ENCODE results near the gene SLC25A22.
A peak's percentile ranks its signal among the peaks of the same experiment; 100 is the strongest.

DNA sequence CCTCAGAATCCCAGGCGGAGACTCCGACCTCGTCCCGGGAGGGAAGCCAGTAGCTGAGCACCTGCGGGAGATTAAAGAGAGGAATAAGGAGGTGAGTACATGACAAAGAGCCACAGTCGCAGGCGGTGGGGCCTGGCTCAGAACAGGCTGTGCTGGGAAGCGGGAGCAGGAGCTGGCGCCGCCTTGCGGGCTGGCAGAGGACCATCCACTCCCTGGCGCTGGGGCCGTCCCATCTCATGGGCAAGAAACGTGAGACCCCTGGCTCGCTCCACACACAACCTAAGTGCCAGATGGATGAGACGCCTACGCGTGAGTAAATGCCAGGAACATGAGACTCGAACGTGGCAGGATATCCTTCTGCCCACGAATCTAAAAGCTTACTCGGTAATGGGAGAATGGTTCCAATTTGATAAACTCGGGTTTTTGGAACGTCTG lies 14.5 kb downstream of the SLC25A22 start:
- TF ChIP-seq EP300 (IDR thresholded peaks at IDR 0.05; ENCODE audit: borderline replicate concordance) = no peak
- TF ChIP-seq TEAD4 (IDR thresholded peaks at IDR 0.05) = no peak
- peak; percentile 46; the same call in 1 of the 2 replicates for TF ChIP-seq RAD21 (IDR thresholded peaks at IDR 0.05; ENCODE audit: low read depth)
- TF ChIP-seq, protein P1, sequence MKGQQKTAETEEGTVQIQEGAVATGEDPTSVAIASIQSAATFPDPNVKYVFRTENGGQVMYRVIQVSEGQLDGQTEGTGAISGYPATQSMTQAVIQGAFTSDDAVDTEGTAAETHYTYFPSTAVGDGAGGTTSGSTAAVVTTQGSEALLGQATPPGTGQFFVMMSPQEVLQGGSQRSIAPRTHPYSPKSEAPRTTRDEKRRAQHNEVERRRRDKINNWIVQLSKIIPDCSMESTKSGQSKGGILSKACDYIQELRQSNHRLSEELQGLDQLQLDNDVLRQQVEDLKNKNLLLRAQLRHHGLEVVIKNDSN (IDR thresholded peaks at IDR 0.05) = no peak
- TF ChIP-seq YY1 (IDR thresholded peaks at IDR 0.05; ENCODE audit: low read depth) = no peak
- TF ChIP-seq CREB1 (IDR thresholded peaks at IDR 0.05; ENCODE audit: low read depth) = no peak
- TF ChIP-seq, protein P2, sequence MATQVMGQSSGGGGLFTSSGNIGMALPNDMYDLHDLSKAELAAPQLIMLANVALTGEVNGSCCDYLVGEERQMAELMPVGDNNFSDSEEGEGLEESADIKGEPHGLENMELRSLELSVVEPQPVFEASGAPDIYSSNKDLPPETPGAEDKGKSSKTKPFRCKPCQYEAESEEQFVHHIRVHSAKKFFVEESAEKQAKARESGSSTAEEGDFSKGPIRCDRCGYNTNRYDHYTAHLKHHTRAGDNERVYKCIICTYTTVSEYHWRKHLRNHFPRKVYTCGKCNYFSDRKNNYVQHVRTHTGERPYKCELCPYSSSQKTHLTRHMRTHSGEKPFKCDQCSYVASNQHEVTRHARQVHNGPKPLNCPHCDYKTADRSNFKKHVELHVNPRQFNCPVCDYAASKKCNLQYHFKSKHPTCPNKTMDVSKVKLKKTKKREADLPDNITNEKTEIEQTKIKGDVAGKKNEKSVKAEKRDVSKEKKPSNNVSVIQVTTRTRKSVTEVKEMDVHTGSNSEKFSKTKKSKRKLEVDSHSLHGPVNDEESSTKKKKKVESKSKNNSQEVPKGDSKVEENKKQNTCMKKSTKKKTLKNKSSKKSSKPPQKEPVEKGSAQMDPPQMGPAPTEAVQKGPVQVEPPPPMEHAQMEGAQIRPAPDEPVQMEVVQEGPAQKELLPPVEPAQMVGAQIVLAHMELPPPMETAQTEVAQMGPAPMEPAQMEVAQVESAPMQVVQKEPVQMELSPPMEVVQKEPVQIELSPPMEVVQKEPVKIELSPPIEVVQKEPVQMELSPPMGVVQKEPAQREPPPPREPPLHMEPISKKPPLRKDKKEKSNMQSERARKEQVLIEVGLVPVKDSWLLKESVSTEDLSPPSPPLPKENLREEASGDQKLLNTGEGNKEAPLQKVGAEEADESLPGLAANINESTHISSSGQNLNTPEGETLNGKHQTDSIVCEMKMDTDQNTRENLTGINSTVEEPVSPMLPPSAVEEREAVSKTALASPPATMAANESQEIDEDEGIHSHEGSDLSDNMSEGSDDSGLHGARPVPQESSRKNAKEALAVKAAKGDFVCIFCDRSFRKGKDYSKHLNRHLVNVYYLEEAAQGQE (IDR thresholded peaks at IDR 0.05; ENCODE audit: low read depth) = no peak
- no peak for TF ChIP-seq TAF1 (IDR thresholded peaks at IDR 0.05; ENCODE audit: low read depth)
- no peak for TF ChIP-seq FOXM1 (IDR thresholded peaks at IDR 0.05; ENCODE audit: borderline replicate concordance, low read depth)
- TF ChIP-seq NFIC (IDR thresholded peaks at IDR 0.05) = no peak
- no peak for TF ChIP-seq ZBTB7A (IDR thresholded peaks at IDR 0.05; ENCODE audit: low read depth)
